IMR-90 (cell line): Measurements from ENCODE around the gene ADAM12. TPM values are rescaled to one million over a fixed set of nuclear protein-coding genes. Genes with fewer than 3 reads are reported as not detected.

Experiments used
- ATAC-seq: fragments of 200-7000 bp; cut with Tn5 transposase; 2 replicates; pipeline ENCODE4 v1.9.1; 2020; ENCODE audit warnings: low read depth, mild to moderate bottlenecking, moderate library complexity
- BruUV-seq: library from RNA; stranded (reverse); fragments of 400-500 nt; replicated peaks from 2 replicates; lab custom pipeline; 2021; lab: Mats Ljungman, UMichigan
- CTCF ChIA-PET: fragments of 300-600 bp; formaldehyde crosslinking; extraction: SDS; loops from one replicate; lab custom pipeline; 2021; ENCODE audit warnings: antibody characterized with exemption; lab: Yijun Ruan, JAX
- POLR2A ChIA-PET: fragments of 300-600 bp; sonication (Branson Sonifier 250); formaldehyde crosslinking; loops from one replicate; lab custom pipeline; 2022; ENCODE audit warnings: antibody characterized with exemption; ENCODE audit not compliant: unreplicated experiment; lab: Charles Lee
- DNase-seq: peaks from one replicate; pipeline ENCODE4 v3.0.0; 2013
- H2AFZ ChIP-seq: replicated peaks from 2 replicates; pipeline ENCODE3; 2013; ENCODE audit warnings: low read length, mild to moderate bottlenecking; ENCODE audit not compliant: poor library complexity
- H2AK5ac ChIP-seq: 2 replicates; pipeline ENCODE4 v1.6.1; 2013; ENCODE audit warnings: low read depth, low read length, inconsistent platforms
- H2AK9ac ChIP-seq: replicated peaks from 2 replicates; pipeline ENCODE3; 2013; ENCODE audit warnings: mild to moderate bottlenecking, low read depth, low read length, moderate library complexity; ENCODE audit not compliant: poor library complexity
- H2BK120ac ChIP-seq: 2 replicates; pipeline ENCODE4 v1.6.1; 2013; ENCODE audit warnings: low read depth, low read length, inconsistent platforms
- H2BK15ac ChIP-seq: 3 replicates; pipeline ENCODE4 v1.6.1; 2013; ENCODE audit warnings: low read depth, low read length, inconsistent platforms
- H2BK20ac ChIP-seq: 2 replicates; pipeline ENCODE4 v1.6.1; 2013; ENCODE audit warnings: low read depth, mild to moderate bottlenecking, inconsistent platforms, low read length, moderate library complexity
- H2BK5ac ChIP-seq: 2 replicates; pipeline ENCODE4 v1.6.1; 2013; ENCODE audit warnings: mild to moderate bottlenecking, low read depth, low read length, inconsistent platforms; ENCODE audit not compliant: poor library complexity, severe bottlenecking
- H3K14ac ChIP-seq: replicated peaks from 2 replicates; pipeline ENCODE4 v1.6.1; 2013; ENCODE audit warnings: low read depth, low read length, inconsistent platforms
- H3K18ac ChIP-seq: 2 replicates; pipeline ENCODE4 v1.6.1; 2013; ENCODE audit warnings: low read depth, low read length, control low read depth
- H3K23ac ChIP-seq: 2 replicates; pipeline ENCODE4 v1.6.1; 2013; ENCODE audit warnings: low read depth, low read length, inconsistent platforms
- H3K27ac ChIP-seq: 2 replicates; pipeline ENCODE4 v1.5.1; 2013; ENCODE audit warnings: mild to moderate bottlenecking, control low read depth, low read length; ENCODE audit not compliant: insufficient read depth
- H3K27me3 ChIP-seq: 2 replicates; pipeline ENCODE4 v1.6.1; 2013; ENCODE audit warnings: low read length; ENCODE audit not compliant: control insufficient read depth, insufficient read depth
- H3K36me3 ChIP-seq: 2 replicates; pipeline ENCODE4 v1.6.1; 2013; ENCODE audit warnings: low read length, mixed read lengths; ENCODE audit not compliant: control insufficient read depth, insufficient read depth
- H3K4ac ChIP-seq: 2 replicates; pipeline ENCODE4 v1.6.1; 2013; ENCODE audit warnings: low read depth, low read length, inconsistent platforms
- H3K4me1 ChIP-seq: 2 replicates; pipeline ENCODE4 v1.6.1; 2013; ENCODE audit warnings: low read length, mixed read lengths; ENCODE audit not compliant: control insufficient read depth, insufficient read depth
- H3K4me2 ChIP-seq: 2 replicates; pipeline ENCODE4 v1.6.1; 2013; ENCODE audit warnings: low read depth, mild to moderate bottlenecking, control low read depth, low read length, moderate library complexity
- H3K4me3 ChIP-seq: 2 replicates; pipeline ENCODE4 v1.5.1; 2013; ENCODE audit warnings: low read depth, mild to moderate bottlenecking, control low read depth, low read length, moderate library complexity; ENCODE audit not compliant: insufficient read depth
- H3K56ac ChIP-seq: 2 replicates; pipeline ENCODE4 v1.6.1; 2013; ENCODE audit warnings: low read length, inconsistent platforms; ENCODE audit not compliant: insufficient read depth; ENCODE audit errors: extremely low read depth
- H3K79me1 ChIP-seq, 2 experiments: 2 replicates each; pipeline ENCODE4 v1.6.1; 2013; ENCODE audit warnings: low read length in 2 of 2, inconsistent platforms in 1 of 2, low read depth in 1 of 2
- H3K9ac ChIP-seq: 2 replicates; pipeline ENCODE4 v1.6.1; 2013; ENCODE audit warnings: low read depth, low read length, control low read depth
- H3K9me1 ChIP-seq: 2 replicates; pipeline ENCODE4 v1.6.1; 2013; ENCODE audit warnings: low read length, inconsistent platforms; ENCODE audit not compliant: insufficient read depth
- H3K9me3 ChIP-seq: 2 replicates; pipeline ENCODE4 v1.6.1; 2013; ENCODE audit warnings: low read length; ENCODE audit not compliant: control insufficient read depth, insufficient read depth
- H4K20me1 ChIP-seq: 2 replicates; pipeline ENCODE4 v1.6.1; 2013; ENCODE audit warnings: low read length, inconsistent platforms; ENCODE audit not compliant: insufficient read depth
- H4K5ac ChIP-seq: 2 replicates; pipeline ENCODE4 v1.6.1; 2013; ENCODE audit warnings: mild to moderate bottlenecking, low read depth, low read length, control low read depth
- H4K8ac ChIP-seq, 2 experiments: 2 replicates each; pipeline ENCODE4 v1.6.1; 2013; ENCODE audit warnings: low read depth in 2 of 2, low read length in 2 of 2, control low read depth in 1 of 2, inconsistent platforms in 1 of 2
- H4K91ac ChIP-seq: 2 replicates; pipeline ENCODE4 v1.6.1; 2013; ENCODE audit warnings: low read depth, low read length, inconsistent platforms; ENCODE audit not compliant: insufficient read depth
- CEBPB ChIP-seq: IDR thresholded peaks from 2 replicates; pipeline ENCODE4 v1.6.1; 2012; ENCODE audit warnings: low read depth, low read length, improper control_type of control experiment
- CHD1 ChIP-seq: IDR thresholded peaks from 2 replicates; pipeline ENCODE4 v1.6.1; 2012; ENCODE audit warnings: low read depth, low read length, improper control_type of control experiment
- FOS ChIP-seq: fragments of 150-350 bp; IDR thresholded peaks from 2 replicates; pipeline ENCODE4 v1.6.1; 2016; ENCODE audit warnings: low read depth, low read length
- MAZ ChIP-seq: IDR thresholded peaks from 2 replicates; pipeline ENCODE4 v1.6.1; 2012; ENCODE audit warnings: low read depth, mild to moderate bottlenecking, low read length, improper control_type of control experiment, moderate library complexity, borderline replicate concordance
- WGBS, 2 experiments: methylation state at CpG; one replicate each; pipeline versions ENCODE4 v1.1.5 to v1.1.7; 2013; ENCODE audit warnings: missing lambda C conversion rate in 2 of 2; ENCODE audit not compliant: insufficient read length in 1 of 2; ENCODE audit errors: extremely low coverage in 2 of 2; 5-methylcytosine and 5-hydroxymethylcytosine counted together
- dilution Hi-C: fragments of 300-500 bp; cut with HindIII; formaldehyde crosslinking; loops from one replicate; pipeline ENCODE4 v1.14.3; 2018; ENCODE audit warnings: low sequenced_read_pairs; ENCODE audit not compliant: unreplicated experiment
- in situ Hi-C: fragments of 300-500 bp; cut with MboI; formaldehyde crosslinking; loops from 3 replicates; pipeline ENCODE4 v1.14.3; 2019; ENCODE audit warnings: low sequenced_read_pairs, inconsistent platforms, mixed read lengths
- intact Hi-C: fragments of 100-400 bp; cut with micrococcal nuclease; formaldehyde crosslinking; loops from 2 replicates; pipeline ENCODE4 v1.10.0; 2022
- polyA plus RNA-seq, 3 experiments: library from polyadenylated mRNA; depleted of rRNA; stranded (reverse); fragments of >200 nt; gene quantifications; 2 replicates each; pipeline ENCODE4 v1.2.3, GENCODE V29; 2012; ENCODE audit warnings: low replicate concordance in 1 of 3
- total RNA-seq: library from RNA; depleted of rRNA; stranded (reverse); fragments of >200 nt; gene quantifications from 2 replicates; pipeline ENCODE4 v1.2.3, GENCODE V29; 2012

Gene ADAM12
- total and polyA plus RNA-seq, 2 of the 4 experiments (the other 2 are of a cell fraction): 9.6 to 10.2 TPM

DNA sequence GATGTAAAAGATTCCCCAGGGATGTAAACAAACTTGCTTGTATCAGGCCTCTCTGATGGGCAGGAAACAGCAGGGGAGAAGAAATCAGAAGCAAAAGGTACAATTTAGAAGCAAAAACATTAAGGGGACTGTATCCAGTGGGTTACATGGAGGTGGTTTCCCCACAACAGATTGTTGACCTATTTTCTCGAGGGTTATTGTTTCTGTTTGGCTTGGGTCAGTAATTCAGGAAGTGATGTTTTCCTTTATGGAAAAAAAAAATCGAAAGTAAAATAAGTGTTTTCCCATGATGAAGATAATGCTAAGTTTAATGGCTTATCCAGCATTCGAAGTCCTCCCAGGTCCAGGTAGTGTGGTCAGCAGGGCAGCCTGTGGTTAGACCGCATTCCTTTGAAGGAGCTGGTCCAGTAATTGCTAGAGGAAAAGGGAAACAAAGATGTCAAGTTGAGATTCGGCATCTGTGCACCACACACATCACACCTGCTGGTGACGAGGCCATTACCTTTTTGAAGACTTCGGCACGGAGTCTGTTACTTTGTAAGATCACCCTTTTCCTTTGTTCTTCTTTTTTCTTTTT, 37.3 kb upstream of the ADAM12 start:
- Histone ChIP-seq H3K36me3 (no peaks in the 10 kb centered on the region), H2AK9ac (no peak overlapping the region), H3K4me1 (peaks cover 2% of the 10 kb centered on the region; the same call in 1 of the 2 replicates), H3K9me3 (peaks cover 11% of the 10 kb centered on the region), H3K27me3 (peaks cover 6% of the 10 kb centered on the region), H4K20me1 (no peaks in the 10 kb centered on the region), H3K56ac (no peak overlapping the region), H4K5ac (no peak overlapping the region), H3K4ac (no peak overlapping the region), H2BK15ac (no peak overlapping the region), H3K4me2 (no peak overlapping the region), H2AK5ac (no peak overlapping the region), H3K4me3 (no peak overlapping the region), H2BK120ac (no peak overlapping the region), H2AFZ (no peak overlapping the region), H3K79me1 (no peaks in the 10 kb centered on the region), H3K9me1 (no peaks in the 10 kb centered on the region), H3K9ac (no peak overlapping the region), H3K23ac (no peak overlapping the region), H3K27ac (no peak overlapping the region), H3K18ac (no peak overlapping the region), H4K91ac (no peak overlapping the region), H2BK20ac (no peak overlapping the region), H2BK5ac (no peak overlapping the region), H3K14ac (no peak overlapping the region), H4K8ac (no peak overlapping the region)
- in situ Hi-C loops (no loop called here), intact Hi-C loops (no loop called here), dilution Hi-C loops (no loop called here)
- BruUV-seq: no TSS peak
- WGBS, 2 experiments: 66% methylated on average over 2 of the region's 8 CpGs; no CpG with 5 or more reads in 1 of the 2 experiments
- POLR2A ChIA-PET: no interaction called here
- CTCF ChIA-PET: no interaction called here
- no peak for TF ChIP-seq CEBPB
- TF ChIP-seq CHD1: no peak
- no peak for TF ChIP-seq FOS
- no peak for TF ChIP-seq MAZ
- DNase-seq: no peak
- ATAC-seq: no peak
